ENCODE data around the gene SMARCB1.
A peak's percentile ranks its signal among the peaks of the same experiment; 100 is the strongest.

The SMARCB1 gene

GRCh38 chr22:23781065-23781464, 5.7 kb upstream of the SMARCB1 start:
- DNase-seq = no peak

DNA sequence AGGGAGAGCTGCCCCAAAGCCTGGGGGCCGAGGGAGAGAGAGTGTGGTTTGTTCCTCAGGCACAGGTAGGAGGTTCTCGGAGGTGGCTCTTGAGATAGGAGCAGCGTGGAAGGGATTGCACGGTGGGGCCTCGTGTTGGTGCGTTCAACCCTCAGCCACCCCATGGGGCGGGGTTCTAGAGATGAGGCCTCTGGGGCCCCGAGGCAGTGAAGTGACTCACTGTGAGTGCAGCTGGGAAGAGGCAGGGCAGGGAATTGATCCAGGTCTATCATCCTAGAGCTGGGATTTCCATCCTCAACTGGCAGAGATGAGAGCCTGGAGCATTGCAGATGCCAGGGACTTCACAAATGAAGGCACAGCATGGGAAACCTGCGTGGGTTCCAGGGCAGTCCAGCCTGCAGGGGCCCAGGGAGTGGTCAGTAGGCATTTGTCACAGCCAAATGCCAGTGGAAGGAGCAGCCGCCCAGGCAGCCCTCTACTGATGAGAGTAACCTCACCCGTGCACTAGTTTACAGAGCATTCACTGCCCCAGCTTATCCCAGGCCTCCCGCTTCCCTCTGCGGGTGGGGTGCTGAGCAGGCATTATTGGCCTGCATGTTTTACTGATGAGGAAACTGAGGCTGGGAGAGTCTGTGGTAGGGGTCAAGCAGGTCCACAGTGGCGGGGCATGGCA, 5.1 kb upstream of the SMARCB1 start:
- no peak for DNase-seq

DNA sequence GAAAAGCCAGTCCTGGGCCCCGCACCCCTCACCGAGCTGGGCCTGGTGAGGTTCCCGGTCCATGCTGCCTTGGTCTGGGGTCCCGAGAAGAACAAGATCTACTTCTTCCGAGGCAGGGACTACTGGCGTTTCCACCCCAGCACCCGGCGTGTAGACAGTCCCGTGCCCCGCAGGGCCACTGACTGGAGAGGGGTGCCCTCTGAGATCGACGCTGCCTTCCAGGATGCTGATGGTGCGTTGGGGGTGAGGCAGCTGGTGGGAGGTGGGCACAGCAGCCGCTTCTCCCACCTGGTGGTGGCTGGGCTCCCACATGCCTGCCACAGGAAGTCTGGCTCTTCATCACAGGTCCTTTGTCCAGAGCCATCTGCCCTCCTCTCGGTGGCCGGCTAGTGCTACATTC, 4.5 kb upstream of the SMARCB1 start:
- no peak for DNase-seq

DNA sequence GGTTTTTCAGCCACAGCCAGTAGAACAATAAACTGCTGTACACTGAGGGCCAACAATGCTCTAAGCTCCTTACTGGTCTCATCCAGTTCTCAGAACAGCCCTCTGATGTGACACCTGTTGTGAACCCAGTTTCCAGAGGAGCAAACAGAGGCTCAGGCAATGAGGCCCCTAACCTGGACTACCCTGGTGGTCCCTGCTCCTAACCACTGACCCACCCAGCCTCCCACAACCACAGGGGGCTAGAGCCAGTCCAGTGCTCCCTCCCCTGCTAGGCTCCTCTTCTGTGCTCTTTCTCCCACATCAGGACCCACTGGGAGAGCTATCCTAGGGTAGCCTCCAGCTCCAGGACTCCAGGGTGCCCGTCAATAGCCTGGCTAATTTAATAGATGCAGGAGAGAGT, 4.1 kb upstream of the SMARCB1 start:
- no peak for DNase-seq

DNA sequence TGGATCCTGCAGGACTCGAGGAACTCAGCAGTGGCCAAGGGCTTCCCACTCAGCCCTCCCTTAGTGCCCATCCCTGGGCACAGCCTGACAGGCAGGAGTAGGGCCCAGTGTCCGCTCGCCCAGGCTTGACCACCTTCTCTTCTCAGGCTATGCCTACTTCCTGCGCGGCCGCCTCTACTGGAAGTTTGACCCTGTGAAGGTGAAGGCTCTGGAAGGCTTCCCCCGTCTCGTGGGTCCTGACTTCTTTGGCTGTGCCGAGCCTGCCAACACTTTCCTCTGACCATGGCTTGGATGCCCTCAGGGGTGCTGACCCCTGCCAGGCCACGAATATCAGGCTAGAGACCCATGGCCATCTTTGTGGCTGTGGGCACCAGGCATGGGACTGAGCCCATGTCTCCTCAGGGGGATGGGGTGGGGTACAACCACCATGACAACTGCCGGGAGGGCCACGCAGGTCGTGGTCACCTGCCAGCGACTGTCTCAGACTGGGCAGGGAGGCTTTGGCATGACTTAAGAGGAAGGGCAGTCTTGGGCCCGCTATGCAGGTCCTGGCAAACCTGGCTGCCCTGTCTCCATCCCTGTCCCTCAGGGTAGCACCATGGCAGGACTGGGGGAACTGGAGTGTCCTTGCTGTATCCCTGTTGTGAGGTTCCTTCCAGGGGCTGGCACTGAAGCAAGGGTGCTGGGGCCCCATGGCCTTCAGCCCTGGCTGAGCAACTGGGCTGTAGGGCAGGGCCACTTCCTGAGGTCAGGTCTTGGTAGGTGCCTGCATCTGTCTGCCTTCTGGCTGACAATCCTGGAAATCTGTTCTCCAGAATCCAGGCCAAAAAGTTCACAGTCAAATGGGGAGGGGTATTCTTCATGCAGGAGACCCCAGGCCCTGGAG, 3.3 kb upstream of the SMARCB1 start:
- DNase-seq = no peak

GRCh38 chr22:23784215-23784732, 2.5 kb upstream of the SMARCB1 start:
- no peak for DNase-seq

DNA sequence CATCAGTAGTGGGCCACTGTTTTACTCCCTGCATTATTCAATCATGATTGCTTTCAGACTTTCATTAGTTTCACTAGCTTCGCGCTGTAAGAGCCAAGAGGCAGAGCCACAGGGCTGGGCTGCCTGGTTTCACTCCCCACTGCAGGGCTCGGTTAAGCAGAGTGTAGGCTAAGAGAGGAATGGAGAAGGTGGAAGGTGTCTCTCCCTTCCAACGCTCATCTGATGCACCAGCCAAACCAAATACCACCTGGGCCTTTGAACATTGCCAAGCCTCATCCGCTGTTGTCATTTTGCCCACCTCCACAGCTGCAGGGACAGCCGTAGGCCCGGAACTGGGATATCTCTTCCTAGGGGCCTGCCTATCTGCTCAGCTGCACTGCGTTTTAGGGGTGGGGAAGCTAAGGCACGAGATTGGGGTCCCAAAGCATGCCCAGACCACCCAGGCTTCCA, 480 bp upstream of the SMARCB1 start:
- DNase-seq = no peak

DNA sequence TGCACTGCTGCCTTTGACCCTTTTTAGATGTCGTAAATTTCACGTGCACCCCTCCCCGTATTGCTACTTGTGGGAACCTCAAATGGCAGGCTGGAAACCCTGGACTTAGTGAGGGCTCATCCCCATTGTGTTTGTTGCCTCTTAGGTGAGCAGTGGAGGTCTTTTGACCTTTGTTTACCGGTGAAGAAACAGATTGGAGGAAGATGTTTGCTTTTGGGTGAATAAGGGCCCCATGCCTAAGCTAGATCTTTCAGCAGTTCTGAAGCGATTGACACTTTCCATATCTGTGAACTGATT, 782 bp downstream of the SMARCB1 start:
- no peak for DNase-seq

DNA sequence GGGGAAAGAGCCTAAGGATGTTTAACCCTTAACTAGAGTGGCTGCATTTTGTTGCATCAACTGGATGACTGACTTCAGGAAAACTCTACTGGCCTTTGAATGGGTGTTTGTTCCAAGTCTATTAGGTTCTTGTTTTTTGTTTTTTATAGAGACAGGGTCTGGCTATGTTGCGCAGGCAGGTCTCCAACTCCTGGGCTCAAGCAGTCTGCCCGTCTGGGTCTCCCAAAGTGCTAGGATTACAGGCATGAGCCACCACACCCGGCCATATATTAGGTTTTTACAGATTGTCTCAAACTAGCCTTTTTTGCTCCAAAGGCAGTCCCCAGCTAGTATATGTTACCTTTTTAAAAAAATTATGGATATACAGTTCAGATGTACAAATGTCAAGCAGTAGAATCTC, 1.1 kb downstream of the SMARCB1 start:
- no peak for DNase-seq

DNA sequence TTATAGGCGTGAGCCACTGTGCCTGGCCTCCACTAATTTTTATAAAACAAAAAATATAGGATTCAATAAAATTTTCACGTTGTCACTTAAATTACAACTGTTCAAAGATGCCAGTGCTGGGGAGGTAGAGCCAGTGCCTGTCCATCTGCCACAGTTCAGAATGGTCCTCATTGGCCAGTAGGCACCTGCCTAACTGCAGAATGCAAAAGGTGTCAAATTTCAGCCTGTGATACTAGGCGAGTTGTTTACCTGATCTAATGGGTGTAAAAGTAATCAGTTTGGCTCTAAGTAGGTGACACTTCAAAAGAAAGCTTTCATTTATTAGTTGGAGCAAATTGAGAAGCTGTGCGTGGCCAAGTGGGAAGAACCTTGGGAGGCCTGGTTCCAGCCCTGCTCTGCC, 2.4 kb downstream of the SMARCB1 start:
- no peak for DNase-seq

DNA sequence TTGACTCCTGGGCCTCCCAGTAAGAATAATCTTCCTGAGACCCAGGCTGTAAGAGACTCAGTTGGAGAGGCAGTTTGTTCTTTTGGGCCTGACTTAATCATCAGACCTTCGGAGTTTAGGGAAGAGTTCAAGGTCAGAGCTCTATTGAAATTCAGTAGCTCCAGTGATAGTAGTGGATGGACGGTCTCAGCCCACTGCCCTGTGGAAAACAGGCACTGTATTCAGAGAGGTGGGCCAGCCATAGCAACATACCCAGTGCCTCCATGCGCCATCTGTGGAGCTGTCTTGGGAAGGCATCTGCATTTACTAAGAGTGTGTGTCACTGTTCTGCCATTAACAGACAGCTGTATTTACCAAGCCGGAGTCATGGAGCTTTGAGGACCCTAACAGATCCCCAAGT, 2.9 kb downstream of the SMARCB1 start:
- DNase-seq = no peak

- peak; percentile 70 for DNase-seq
Observed at GRCh38 chr22:23790819-23791737, 4.3 kb downstream of the SMARCB1 start.

DNA sequence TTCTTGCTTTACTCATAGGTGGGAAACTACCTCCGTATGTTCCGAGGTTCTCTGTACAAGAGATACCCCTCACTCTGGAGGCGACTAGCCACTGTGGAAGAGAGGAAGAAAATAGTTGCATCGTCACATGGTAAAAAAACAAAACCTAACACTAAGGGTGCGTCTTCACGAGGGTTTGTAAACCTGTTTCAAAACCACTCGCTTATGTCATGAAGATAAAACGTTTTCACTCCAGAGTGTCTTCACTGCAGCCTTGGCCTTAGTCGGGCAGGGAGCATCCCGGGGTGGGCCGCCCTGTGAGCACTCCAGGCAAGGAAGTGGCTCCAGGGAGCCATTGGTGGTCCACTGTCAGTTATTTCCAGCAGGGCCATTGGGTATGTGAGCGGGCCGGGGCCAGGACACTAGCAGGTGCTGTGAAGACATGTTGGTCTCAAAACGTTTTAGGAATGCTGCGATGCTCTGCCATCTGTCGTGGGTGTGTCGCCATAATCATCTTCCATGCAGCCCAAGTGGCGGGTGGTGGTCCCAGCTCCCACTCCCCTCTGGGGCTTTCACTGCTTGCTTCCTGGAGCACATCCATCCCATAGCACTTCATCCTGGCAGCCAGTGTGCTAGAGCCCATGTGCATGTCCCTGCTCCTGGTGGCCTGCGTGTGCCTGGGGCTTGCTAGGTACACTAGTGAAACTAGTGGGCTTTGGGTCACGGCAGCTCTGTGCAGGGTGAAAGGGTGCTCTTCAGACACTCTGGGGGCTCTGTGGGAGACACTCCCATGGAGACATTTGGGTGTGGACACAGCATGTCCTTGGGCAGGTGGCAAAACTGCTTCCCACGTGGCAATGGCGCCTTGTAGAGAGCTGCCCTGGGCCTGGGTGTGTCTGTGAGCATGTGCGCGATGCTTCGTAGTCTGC, 5.2 kb downstream of the SMARCB1 start:
- no peak for DNase-seq

- DNase-seq = no peak
Observed at GRCh38 chr22:23793326-23793725, 6.6 kb downstream of the SMARCB1 start.

DNA sequence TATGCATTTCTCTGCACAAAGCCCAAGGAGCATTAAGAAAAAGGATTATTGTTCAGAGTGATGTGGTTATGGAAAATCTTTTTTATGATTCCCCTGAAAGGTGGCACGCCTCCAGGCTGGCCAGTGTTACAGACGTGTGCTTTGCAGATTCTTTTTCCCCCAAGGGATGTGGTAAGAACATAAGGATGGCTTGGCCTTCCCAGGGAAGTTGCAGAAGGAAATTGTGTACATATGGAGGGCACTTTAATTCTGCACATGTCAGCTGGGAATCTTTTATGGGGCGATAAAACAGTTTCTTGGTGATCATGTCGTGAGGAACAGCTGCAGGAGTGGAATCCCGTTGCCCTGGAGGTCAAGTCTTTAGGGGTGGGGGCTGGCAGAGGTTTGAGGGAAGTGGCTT, 9.7 kb downstream of the SMARCB1 start:
- no peak for DNase-seq

- no peak for DNase-seq
Observed at GRCh38 chr22:23800297-23801237, 13.8 kb downstream of the SMARCB1 start.

DNA sequence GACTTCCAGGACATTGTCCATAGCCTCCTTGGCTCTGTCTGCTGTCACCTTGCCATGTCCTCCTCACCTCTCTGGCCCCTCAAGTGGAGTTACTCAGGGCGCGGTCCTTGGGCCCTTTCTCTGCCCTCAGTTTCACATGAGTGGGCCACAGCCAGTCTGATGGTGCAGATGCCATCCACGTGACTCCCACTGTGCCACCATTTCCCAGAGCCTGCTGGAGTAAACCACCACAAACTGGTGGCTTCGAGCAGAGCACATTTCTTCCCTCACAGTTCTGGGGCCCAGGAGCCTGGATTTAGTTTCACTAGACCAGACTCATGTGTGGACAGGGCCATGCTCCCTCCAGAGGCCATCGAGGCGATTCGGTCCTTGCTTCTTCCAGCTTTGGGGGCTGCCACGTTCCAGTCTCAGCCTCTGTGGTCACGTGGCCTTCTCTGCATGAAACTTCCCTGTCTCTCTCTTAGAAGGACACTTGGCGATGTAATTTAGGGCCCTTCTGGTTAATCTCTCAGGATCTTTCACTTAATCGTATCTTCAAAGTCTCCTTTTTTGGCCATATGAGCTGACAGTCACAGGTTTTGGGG, 14.6 kb downstream of the SMARCB1 start:
- no peak for DNase-seq

DNA sequence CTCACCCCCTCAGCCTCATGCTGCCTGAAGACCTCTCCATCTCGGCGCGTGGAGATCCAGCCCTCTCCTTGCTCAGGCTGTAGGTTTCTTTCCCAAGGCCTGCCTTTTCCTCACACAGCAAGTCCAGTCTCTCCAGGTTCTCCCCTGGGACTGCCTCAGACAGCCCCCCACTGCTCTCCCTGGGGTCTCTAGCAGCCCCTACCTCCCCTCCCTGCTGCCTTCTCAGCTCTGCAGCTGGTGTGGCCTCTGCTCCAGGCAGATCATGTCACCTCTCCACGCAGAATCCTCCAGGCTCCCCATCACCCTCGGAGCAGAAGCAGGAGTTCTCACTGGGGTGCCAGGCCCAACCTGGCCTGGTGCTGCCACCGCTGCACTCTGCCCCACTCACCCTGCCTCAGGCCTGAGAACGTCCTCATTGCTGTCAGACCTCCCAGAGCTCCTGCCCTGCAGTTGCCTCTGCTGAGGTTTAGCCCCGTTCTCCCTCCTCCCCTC, 15.2 kb downstream of the SMARCB1 start:
- no peak for DNase-seq

DNA sequence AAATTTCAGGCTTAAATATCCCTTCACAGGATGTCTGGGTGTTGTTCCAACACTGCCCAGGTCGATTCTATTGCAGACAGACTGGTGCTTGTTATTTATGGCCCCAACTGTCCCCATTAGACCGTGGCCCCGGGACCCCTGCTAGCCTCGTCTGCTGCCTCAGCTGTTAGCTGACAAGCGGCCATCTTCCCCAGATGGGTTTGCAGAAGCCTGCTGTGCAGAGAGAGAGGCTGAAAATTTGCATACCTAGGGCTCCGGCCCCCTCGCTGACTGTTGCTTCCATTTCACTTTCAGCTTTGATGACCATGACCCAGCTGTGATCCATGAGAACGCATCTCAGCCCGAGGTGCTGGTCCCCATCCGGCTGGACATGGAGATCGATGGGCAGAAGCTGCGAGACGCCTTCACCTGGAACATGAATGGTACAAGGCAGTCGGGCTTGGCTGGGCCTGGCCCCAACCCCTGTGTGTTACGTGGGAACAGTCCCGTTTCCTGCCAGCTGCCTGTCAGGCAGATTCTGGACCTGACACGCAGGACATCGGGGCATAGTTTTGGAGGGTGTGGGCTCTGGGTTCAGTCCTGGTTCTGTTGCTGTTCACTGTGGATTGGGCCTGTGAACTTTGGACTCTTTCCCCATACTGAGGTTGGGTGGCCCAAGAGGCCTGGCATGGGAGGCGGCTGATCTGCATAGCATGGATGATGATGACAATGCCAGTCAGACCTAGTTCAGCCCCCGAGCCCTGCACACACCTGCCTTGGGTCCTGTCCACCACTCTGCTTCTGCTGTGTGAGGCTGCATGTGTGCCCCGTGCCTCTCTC, 16.4 kb downstream of the SMARCB1 start:
- no peak for DNase-seq

Measured in femur (tissue), 1 donor.